Stimulated activated CD4-positive, alpha-beta T cell treated with anti-CD3 and anti-CD28 coated beads, Interleukin-1b, Interleukin-23, amount 100 ng/mL, for 4 hours (primary cell): ENCODE data around the gene KIRREL3.

Experiments
- DNase-seq, 2 donors: peaks; one replicate each; pipeline ENCODE4 v3.0.0-alpha.2; 2020; ENCODE audit warnings: low read depth in 2 of 2

KIRREL3 gene

DNA sequence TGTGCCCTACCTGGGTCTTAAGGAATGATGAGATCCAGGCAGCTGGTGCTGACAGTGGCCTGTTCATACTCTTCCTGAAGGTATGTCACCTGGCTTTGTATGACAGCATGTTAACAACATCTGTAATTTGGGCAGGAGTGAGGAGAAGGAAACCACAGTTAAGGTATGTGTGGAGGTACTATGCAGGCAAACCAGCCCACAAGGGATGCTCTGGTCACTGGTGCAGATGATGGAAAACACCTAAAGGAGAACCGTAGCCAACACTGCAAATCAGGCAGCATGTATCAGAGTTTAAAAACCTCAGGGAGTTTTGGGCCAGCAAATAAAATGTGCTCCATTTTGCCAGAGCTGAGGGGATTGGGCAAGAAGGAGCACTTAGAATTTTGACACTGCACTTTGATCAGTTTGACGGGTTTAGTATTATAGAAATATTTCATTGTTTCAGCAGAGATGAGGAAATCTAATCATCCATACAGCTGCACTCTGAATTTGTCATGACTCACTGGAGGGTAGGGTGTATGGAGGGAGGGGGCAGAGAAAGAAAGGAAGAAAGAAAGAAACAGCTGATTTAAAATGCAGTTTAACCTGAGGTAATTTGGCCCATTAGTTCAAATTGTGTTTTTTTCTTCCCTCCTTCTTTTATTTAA, 260.9 kb downstream of the KIRREL3 start:
- DNase-seq = no peak

DNA sequence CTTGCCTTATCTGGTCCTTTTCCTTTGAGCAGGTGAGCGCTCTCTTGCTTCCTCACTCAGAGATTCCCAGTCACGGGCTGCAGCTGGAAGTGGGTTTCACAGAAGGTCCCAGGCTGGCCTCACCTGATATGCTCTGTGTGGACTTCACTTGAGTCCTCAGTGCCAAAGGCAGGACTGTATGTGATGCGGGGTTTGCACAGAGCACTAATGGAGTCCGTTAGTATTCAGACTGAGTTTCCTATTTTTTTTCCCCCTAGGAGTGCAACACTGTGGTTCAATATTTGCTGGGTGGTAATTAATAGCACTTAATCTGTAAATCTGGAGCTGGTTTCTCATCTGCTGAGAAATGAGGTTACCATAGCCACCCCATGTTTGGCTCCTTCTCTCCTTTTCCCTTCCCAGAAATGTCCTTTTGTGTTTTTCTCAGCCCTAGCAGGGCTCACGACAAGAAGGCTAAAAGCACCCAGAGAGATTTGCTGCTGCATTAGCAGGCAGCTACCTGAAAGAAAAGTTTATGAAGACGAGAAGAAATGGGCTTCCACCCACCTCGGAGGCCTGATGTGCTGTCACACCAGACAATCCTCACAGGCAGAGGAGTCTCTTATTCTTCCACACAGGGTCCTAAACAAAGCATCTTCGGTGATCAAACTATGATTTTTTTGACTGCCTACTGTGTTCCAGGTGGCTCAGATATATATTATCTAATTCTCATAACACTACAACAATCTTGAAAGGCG, 262.1 kb downstream of the KIRREL3 start:
- DNase-seq = no peak

DNA sequence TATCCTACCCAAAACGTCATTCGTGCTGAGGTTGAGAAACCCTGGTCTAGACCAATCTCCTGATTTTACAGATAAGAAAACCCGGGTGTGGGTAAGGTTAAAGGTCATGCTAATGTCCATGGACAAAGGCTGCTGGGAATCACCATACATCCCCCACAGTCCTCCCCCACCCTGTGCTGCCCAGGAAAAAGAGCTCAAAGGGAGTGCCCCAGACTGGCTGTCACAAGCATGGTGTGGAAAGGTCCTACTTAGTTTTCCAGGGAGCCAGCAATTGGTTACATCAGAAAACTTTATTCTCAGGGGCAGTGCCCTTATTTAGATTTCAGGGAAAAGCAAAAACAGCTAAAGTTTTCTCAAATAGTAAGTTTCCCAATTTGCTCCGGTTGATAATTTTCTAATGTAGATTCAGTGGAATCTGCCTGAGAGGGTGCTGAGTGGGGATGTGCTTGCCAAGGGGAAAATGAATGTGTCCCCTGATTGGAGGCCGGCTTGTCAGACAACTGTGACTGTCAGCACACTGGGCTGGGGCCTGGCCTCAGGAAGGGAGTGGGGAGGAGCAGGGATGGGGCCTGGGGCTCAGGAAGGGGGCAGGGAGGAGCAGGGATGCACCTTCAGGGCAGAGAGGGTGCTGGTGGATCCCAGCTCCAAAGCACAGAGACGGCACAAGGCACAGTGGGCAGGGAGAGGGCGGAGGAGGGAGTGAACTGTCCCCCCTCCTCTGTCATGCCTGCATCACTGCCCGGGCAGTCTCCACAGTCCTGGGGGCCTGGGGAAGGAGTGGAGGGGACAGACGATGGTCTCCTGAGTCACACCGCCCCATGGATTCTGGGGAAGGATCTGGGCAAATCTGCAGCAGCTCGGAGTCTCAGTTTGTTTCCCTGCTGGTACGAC, 263.6 kb downstream of the KIRREL3 start:
- no peak for DNase-seq

DNA sequence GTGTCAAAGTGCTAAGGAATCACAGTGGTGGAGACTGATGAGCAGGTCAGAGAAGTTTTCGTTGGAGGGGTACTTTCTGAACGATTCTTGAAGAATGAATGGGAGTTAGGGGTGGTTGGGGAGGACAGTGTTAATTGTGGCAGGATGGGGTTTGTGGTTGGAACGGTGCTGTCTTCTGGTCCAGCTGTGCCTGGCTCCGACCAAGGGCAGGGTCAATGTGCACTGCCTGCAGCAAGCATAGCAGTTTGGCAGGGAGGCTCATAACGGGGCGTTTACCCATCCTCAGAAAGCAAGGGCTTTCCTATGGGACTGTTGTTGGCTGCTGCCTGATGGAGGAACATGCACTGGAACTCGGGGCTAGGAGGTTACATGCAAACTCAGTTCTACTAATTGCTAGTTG, 265.8 kb downstream of the KIRREL3 start:
- DNase-seq = no peak

DNA sequence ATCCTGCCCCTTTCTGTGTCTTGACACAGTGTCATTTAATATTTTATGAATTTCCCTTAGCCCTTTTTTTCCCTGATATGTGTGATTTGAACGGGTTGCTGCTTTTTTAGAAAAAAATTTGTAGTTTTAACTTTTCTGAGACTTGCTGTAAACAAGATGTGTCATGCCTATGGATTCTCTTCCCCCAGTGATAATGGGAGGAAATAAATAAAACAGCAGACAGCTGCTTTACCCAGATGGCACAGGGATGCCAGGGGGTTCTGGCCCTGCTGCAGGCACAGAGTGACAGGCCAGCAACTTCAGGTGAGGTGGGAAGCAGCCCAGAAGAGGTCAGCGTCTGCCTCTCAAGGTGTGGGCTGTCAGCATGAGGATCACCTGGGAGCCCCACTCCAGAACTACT, 266.9 kb downstream of the KIRREL3 start:
- DNase-seq = no peak

DNA sequence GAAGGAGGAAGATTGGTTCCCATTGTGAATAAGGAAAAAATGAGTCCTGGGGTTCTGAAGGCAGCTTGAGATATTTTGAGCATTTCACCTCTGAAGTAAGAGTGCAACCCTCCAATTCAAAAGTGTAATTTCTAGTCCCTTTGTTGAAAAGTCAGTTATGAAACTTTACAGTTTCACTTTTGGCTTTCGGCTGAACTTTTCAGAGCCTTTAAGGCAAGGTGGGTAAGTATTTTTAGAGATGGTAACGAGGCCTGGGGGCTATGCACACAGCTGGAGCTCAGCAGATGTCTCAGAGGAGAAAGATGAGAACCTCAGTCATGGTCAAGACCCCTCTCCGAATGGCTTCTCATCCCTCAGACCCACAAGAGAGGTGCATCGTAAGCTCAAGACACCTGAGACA, 267.6 kb downstream of the KIRREL3 start:
- DNase-seq = no peak

DNA sequence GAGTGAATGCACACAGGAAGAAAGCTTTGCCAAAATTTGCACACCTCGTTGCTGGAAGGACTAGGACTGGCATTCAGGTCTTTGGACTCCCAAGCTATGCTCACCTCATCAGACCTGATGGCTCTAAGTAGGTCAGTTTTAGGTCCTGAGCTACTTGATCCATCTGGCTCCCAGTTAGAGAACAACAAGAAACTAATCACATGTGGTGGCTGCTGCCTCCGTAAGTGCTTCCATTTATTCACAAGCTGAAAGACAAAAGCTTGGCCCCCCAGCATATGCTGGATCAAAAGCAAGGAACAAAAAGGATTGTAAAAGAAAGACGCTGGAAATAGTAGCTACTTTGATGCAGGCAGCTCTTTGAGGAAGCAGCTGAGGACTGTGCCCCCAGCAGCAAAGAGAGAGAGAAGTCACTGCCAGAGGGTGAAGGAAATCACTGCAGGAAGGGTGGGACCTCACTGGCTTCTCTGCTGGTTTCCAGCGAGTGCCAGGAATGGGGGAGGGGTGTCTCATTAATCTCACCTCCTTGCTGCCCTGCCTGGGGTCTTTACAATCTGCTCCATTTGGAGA, 268.9 kb downstream of the KIRREL3 start:
- DNase-seq = no peak

DNA sequence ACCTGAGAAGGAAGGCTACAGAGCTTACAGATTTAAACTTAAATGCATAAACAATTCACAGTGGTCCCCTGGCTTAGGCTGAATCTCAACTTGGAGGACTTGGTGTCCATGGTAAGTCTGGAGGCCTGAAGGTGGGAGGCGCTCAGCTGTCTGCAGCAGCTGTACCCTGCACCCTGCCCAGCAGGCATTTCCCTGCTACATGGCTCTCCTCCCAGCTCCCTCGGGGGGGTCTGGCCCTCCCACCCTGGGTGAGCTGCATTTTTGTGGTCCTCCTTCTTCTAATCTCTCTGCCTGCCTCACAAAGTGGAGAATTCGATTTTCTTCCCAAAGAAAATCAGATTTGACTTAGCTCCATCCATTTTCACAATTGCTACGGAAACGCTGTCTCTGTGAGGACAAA, 273.2 kb downstream of the KIRREL3 start:
- DNase-seq = no peak

DNA sequence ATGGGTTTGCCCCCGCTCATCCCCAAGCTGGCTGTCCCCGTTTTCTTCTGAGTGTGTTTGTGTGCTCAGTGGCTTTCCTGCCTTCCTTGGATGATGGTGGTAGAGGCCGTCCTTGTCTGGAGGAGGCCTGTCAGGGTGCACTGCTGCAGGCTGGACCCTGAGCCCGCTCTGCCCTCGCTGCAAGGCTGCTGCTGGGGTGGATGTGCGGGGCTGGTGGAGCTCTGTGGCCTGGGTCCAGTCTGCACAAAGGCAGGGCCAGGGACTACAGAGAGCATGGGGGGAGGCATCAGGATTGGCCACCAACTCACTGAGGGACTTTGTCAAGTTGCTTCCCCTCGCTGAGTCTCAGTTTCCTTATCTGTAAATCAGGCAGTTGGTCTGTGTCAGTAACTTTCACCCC, 275.0 kb downstream of the KIRREL3 start:
- no peak for DNase-seq

DNA sequence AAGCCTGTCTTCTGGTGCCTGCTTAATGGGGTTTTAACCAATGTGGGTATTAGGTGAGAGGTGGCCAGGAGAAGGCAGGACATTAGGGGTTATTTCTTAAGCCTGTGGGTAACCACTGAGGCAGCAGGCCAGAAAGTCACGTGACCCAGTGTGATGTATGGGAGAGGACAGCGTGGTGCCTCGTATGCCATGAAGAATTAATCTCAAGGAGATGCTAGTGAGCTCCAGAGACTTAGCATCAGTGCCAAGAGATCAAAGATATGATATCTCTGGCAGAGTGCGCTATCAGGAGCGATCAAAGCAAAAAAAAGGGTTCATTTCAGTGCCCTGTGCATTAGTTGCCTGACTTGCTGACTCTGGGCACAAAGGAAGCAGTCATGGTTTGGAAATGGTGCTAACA, 275.5 kb downstream of the KIRREL3 start:
- DNase-seq = no peak

DNA sequence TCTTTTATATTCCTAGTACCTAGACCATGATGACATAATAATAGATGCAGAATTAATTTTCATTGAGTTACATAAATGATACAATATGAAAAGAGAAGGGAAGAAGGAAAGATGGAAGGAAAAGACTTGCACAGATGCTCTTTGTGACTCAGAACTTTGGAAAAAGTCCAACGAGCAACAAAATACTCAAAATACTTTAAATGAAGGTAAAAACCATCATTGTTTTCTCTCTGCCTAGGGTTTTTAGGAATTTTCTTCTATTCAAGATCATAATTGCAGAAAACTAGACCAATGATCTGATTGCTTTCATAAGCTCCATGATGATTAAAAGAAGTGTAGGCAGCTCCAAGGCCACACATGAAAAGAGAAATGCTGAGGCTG, 276.9 kb downstream of the KIRREL3 start:
- DNase-seq = no peak

DNA sequence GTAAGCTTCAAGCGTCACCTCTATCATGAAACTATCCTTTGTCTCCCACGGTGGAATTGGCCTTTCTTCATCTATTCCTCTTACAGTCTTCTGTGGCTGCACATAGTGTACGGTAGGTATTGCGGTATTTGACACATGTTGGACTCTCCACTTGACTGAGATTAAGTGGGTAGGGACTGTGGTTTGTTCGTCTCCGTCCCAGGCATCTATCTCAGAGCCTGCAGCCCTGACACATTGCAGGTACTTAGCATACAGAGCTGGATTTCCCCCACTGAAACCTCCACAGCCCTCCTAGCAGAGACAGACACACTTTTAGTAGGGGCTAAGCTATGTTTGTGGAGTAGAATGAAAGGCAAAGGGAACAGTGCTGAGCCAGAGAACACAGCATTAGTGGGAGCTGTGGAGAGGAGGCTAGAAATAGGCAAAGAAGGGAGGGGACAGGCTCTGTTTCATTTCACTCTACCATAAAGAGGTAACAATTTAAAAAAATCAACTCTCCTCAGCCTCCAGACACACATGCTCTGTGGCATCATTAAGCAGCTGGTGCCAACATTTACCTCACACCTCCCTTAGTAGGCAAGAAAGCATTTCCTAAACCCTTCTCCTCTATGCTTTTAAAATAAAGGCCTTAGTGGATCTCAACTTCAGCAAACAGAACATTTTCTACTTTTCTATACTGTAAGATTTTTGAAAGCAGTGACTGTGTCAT, 277.5 kb downstream of the KIRREL3 start:
- no peak for DNase-seq

DNA sequence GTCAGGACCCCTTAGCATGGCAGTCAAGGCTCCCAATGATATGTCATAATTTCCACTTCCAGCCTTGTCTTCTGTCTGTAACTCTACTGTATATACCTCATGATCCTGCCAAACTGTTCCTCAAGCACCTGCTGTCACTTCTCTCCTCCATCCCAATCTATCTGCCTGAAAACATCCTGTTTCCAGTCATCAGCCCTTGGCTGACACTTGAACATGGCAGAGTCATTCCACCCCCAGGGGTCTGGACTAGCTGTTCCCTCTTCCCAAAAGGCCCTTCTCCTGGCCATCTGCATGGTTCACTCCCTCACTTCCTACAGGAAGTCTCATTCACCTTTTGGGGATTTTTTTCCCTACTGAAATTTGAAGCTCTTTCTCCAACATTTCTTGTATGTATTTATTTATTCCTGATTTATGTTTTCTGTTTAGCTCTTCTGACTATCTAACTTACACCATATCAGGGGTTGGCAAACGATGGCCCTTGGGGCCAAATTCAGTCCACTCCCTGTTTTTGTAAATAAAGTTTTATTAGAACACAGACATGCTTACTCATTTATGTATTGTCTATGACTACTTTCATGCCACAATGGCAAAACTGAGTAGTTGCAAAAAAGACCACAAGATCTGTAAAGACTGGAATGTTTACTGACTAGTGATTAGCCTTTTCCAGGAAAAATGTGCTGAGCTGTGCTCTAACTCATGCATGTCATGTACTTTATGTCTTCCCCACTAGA, 278.4 kb downstream of the KIRREL3 start:
- DNase-seq = no peak

DNA sequence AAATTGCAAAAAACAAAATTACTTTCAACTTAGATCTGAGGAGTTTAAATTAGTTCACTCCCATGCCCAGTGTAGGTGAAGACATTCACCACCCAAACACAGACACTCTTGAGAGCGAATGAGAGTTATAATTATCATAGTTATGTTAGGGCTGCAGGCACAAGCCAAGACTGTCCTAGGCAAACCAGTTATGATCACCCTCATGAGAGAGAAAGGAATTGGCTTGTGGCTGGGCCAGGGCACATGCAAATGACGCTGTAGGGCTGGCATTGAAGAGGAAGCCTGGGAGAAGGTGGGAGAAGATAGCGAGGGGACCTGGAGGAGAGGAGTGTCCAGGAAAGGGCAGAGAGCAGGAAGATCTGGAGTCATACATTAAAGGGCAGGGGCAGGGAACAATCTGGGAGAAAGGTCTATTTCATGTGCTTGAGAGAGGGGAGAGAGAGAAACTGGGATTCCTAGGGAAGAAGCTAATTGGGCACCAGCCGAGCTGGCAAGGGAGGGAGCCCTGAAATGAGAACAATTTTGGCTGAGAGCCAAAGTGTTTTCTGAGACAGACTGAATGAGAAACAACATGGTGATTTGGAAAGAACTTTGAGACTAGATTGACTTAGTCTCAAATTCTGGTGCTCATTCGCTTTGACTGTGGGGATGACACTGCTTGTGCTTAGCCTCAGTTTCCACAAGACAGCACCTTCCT, 279.9 kb downstream of the KIRREL3 start:
- no peak for DNase-seq

DNA sequence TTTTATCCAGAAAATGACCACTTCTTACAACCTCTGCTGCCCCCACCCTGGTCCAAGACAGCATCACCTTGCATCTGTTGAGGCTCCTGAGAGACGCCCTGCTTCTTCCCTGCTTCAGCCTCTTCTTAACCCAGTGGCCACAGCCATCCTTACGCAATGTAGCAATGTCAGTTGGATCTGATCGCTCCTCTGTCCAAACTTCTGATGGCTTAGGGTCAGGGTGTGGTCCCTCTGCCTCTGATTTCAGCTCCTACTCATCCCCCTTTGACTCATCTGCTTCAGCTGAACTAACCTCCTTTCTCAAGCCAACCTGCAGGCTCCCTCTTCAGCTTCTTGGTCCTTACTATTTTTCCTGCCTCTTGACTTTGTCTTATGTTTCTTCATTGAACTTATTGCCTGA, 280.8 kb downstream of the KIRREL3 start:
- DNase-seq = no peak

DNA sequence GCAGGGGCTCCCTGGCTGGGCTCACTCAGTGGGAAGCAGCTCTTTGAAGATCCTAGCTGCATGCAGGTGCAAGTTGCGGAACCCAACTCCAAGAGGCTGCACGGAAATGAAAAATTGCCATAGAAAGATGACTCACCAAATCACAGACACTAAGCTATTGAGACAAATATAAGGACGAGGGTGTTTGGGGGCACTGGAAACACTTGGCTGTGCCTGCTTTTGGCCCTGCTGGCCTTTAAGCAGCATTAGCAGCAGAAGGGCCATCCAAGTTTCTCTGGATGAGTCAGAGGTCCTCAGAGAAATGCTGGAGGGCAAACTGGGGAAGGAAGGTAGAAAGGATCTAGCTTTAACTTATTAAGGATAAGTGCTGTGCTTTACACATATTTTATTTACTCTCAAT, 282.3 kb downstream of the KIRREL3 start:
- DNase-seq = no peak

DNA sequence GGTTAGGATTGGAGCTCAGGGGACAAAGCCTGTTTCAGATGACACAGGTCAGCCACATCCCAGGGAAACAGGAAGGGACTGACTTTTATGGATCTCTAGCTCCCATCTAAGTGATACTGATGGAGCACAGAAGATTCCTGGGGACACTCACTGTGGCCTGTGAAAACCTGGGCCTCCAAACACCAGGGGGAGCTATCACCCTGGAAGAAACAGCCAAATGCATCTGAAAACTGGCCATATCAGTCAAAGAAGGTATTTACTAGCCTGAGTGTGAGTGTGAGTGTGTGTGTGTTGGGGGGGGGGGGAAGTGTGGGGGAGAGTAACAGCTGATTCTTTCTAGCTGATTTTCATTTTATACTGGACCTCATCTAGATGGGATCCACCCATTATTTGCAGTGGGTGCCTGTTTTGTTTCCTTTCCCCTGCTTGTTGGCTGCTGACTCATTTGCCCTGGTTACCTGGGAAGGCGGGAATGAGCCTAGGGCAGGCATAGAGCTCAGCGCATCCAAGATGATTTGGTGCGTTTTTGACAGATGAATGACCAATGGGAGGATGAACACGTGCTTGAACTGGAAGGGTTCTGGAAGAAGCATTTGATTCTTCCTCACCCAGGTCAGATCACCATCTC, 284.0 kb downstream of the KIRREL3 start:
- no peak for DNase-seq

DNA sequence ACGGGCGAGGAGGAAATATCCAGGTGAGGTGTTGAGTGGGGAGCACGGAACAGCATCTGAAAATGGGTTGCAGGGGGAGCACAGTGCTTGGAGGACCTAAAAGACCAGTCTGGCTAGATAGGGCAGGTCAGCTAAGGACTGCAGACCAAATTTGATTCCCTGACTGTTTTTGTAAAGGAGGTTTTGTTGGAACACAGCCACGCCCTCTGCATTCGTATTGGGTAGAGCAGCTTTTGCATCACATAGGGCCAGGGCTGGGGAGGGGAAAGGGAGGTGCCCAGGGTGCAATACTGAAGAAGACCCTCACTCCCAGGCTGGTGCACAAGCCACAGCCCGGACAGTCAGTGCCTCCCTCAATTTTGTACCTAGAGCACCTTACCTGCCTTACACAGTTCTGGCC, 286.8 kb downstream of the KIRREL3 start:
- no peak for DNase-seq

DNA sequence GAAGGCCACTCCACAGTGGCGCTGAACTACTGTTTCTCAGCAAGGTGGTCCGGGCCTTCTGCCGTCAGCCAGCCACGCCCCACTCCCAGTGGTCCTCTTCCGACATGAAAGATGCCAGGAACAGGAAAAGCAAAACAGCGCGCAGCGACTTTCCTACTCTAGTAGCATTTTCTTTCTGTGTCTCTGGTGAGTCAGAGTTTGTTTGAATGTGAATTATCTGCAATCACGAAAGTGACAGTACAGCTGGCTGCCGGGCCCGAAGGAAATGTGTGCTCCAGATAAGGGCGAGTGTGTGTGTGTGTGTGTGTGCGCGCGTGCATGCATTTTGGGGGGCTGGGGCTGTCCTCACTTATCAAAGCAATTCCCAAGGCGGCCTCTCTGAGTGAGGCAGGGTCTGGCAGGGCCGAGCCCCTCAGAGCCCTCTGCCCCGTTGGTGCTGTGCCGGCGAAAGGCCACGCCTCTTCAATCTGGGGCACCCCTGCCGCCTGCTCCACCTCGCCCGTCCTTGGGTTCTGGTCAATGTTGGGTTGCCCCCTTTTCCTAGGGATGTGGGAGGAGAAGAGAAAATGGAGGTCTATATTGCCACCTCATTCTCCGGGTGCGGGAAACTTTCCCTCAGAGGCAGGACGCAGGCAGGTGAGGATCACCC, 288.5 kb downstream of the KIRREL3 start:
- DNase-seq = no peak
